Stimulated activated CD8-positive, alpha-beta memory T cell treated with anti-CD3 and anti-CD28 coated beads, Interleukin-4, amount 100 ng/mL, for 4 hours (primary cell): Measurements from ENCODE around the gene STRBP.
"Not testable (repeated sequence)": the region's sequence is repeated elsewhere in the genome, so short reads cannot be mapped to it uniquely, and the experiment has no call there.

Experiments used
- DNase-seq, 2 donors: peaks; one replicate each; pipeline ENCODE4 v3.0.0-alpha.2; 2020; ENCODE audit warnings: low read depth in 2 of 2, low spot score in 1 of 2

The STRBP gene

DNA sequence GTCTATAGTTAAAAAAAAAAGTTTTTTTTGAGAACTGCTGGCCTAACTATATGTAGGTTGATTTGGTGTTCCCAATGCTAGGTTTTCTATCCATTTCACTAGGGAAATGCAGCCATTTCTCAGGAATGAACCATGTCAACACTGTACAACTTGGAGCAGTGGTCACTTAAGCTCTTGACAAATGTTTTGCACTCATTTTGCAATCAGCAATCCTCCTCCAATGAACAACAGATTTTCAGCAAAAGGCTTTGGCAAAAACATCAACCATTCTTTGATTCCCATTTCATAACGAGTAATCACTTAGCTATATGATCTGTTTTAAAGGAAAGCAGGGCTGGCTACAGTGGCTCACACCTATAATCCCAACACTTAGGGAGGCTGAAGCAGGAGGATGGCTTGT is 17.9 kb downstream of the STRBP start:
- no peak for DNase-seq

DNA sequence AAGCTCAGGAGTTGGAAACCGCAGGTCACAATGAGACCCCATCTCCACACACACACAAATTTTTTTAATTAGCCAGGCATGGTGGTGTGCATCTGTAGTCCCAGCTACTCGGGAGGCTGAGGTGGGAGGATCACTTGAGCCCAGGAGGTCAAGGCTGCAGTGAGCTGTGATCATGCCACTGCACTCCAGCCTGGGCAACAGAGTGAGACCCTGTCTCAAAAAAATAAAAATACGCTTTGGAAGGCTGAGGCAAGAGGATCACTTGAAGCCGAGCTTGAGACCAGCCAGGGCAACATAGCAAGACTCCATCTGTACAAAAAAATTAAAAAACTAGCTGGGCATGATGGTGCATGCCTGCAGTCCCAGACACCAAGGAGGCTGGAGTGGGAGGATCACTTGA is 19.2 kb downstream of the STRBP start:
- DNase-seq: not testable (repeated sequence)

DNA sequence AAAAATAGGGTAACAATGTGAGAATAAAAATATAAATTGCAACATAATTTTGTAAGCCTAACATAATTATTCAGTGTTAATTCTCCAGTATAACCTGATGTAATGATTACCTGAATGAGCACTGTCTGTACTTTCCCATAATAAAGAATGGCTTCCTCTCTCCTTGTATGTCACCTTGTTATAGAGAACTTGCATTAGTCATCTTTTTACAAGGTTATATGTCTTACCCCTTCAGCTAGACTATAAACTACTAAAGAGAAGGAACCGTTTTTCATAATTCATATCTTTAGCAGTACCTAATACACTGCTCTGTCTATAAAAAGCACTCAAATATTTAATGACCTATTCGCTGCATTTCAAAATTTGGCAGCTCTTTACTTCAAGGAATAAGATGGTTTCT is 19.8 kb downstream of the STRBP start:
- no peak for DNase-seq

DNA sequence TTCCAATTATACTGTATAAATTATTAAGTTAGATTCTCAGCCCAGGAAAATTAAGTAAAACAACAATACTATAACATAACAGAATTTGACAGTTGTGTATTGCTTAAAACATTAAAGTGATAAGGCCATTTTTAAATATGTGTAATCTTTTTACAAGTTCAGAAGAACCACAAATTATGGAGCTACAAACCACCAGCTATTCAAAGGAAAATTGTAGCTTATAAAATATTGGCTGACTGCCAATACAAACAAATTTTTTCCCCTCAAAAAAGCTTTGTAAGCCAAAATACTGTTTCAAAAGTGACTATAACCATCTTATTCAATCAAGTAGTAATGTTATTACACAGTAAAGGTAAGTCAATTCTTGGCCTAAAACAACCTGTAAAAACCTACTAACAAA is 21.9 kb downstream of the STRBP start:
- no peak for DNase-seq

DNA sequence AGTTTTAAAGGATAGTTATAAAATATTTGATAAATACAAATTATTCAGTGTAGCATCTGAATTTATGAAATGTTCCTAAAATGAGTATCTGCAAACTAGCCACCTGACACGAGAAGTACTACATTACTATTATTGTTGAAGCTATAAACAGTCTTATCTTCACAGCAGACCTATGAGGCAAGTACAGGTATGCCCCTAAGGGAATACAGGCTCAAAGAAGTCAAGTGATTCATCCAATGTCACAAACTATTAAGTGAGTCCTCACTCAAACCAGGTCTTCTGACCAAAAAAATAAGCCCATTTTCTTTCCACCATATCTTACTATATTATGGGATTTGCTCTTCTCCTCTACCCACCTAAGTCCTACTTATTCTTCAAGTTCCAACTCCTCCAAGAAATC is 28.7 kb downstream of the STRBP start:
- no peak for DNase-seq

DNA sequence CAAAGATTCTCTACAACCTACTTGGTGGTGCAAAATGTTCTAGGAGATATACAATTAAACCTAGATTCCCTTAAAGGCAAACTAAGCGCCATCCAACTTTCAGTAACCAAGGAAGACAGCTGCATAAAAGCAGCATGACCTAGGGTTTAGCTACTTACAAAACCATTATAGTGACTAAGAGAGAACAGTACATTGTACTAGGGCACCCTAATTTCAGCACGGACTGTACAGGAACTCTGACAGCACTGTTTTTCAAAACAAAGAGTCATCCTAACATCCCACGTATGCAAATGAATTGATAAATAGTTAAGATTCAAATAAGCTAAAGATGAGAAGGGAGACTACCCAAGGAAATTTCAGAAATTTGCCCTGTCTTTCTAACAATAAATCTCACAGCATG is 30.0 kb downstream of the STRBP start:
- no peak for DNase-seq

DNA sequence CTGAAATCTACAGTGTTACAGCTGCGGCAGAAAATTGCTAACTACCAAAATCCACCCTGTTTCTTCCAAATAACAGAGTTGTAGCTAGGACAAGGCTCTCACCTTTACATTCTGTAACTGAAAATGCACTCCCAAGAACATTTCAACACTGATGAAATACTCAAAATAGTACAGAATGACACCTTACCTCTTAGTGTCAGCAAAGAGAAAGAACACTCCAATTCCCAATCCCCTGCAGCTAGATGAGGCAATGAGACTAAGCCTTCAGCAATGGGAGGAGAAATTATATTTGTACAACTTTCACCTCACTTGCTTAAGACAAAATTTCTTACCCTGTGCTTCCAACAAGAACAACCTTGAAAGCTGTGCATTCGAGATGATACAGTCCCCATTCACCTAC is 31.2 kb downstream of the STRBP start:
- no peak for DNase-seq

DNA sequence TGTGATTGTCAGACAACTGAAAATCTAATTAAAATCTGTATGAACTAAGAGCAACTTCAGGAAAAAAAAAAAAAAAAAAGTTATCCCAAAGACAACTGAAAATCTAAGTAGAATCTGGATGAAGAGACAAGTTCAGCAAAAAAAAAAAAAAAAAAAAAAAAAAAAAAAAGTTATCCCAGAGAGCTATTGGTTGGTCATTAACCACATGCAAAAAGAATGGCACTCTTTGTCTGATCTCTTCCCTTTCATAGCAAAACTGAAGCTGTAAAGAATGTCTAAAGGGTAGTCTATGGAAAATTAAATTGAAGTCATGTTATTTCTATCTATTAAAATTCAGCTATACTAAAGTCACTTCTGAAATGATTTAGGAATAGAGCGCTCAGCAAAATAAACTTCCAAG is 32.9 kb downstream of the STRBP start:
- DNase-seq: no peak

DNA sequence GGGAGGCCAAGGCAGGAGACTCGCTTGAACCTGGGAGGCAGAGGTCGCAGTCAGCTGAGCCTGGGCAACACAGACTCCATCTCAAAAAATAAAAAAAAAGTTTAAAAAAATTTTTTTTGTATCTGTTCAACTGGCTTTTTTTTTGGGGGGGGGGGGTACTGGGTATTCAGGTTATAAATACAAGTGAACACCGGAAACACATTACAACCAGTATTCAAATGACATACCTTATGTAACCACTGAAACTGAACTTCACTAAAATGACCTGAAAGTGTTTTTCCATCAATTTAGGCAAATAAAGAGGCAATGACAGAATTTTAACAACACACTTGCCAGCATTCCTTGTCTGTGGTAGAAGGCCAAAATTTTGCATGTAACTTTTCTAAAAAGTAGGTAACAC is 33.5 kb downstream of the STRBP start:
- DNase-seq: no peak

DNA sequence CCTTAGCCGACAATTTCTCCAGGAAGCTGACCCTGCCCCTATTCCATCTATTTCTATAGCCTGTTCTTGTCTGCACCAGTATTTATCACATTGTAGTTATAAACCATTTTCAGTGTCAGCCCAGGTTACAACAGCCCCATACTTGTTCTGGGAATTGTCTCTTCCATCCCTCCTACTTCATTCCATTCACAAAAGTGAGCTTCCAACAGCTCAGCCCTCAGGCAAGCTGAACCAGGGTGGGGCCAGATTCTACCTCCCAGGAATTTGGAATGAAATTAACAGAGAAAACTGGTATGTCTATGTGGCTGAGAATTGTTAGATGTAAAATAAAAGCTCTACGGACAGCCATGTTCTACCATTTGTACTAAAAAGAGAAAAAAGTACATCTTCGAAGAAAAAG is 36.1 kb downstream of the STRBP start:
- no peak for DNase-seq

DNA sequence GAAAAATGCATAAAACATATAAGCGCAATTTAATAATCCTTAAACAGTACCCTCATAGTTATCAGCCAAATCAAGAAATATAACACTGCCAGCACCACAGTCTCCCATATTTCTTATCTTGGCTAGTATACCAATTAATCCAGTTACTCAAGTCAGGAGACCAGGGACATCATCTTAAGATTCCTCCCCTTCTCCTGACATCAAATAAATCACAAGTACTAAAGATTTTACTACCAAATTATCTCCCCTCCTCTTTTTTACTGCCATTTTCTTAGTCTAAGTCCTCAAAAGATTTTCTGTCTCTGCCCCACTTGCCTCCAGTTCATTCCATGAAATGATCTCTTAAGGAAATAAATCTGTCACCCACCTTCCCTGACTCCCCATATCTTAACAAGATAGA is 37.0 kb downstream of the STRBP start:
- DNase-seq: no peak

DNA sequence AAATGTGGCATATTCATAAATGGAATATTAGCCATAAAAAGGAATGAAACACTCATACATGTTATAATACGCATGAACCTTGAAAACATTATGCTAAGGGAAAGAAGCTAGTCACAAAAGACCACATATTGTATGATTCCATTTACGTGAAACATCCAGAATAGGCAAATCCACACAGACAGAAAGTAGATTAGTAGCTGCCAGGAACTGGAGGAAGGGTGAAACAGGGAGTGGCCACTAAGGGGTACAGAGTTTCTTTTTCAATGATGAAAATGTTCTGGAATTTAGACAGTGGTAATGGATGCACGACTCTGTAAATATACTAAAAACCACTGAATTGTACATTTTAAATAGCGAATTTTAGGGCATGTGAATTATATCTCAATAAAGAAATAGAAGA is 39.4 kb downstream of the STRBP start:
- DNase-seq: no peak

DNA sequence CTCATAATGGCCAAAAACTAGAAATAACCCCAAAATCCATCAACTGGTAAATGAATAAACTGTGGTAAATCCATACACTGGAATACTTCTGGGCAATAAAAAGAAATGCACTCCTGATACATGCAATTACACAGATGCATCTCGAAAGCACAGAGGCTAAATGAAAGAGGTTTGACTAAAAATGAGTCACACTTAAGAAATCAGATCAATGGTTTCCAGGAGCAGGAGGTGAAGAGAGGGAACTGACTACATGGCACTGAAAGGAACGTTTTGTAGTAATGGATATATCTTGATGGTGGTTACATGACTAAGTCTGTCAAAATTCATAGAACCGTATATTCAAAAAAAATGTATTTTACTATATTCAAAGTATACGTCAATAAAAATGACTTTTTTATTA is 42.4 kb downstream of the STRBP start:
- no peak for DNase-seq

DNA sequence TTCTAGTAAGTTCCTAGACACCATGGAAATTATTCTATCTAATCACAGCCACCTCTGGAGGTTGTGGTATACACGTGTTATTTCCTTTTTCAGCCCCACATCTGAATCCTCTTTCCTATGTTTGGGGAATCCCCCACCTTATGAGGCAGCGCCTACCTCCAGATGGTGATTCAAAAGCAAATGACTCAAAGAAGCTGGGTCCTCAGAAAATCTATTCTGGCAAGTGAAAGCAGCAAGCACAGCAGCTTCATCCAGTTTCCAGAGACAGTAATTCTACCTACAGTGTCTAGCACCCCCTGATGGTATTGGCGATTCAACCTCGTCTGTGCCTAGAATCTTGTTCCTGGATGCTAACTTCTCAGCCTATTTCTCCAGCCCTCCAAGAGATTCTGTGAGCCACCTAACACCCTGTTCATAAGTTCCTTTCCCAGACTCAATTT is 43.0 kb downstream of the STRBP start:
- DNase-seq: peak; percentile 13 to 20

DNA sequence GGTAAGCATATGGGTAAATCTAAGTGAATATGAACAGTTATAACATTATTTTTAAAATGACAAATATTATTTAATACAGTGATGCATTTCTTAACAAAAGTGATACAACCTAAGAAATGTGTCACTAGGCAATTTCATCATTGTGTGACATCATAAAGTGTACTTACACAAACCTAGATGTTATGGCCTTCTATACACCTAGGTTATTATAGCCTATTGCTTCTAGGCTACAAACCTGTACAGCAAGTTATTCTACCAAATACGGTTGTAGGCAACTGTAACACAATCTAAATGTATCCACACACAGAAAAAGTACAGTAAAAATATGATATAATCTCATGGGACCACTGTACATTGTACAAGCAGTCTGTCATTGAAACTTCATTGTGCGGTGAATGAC is 48.3 kb downstream of the STRBP start:
- no peak for DNase-seq

DNA sequence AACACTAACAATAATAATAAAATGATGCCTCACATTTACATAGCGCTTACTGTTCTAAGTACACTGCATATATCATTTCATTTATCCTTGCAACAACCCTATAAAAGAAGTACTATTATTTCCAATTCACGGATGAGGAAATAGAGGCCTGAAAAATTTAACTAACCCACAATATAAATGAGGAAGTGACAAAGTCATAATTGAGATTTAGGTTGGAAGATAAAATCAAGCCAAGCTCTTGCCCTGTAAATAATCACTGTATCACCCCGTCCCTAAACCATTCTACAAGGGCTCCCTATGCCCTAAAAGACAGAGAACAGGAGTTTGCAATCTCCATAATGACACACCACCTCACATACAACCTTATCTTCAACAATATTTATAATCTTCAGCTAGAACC is 49.6 kb downstream of the STRBP start:
- DNase-seq: no peak

DNA sequence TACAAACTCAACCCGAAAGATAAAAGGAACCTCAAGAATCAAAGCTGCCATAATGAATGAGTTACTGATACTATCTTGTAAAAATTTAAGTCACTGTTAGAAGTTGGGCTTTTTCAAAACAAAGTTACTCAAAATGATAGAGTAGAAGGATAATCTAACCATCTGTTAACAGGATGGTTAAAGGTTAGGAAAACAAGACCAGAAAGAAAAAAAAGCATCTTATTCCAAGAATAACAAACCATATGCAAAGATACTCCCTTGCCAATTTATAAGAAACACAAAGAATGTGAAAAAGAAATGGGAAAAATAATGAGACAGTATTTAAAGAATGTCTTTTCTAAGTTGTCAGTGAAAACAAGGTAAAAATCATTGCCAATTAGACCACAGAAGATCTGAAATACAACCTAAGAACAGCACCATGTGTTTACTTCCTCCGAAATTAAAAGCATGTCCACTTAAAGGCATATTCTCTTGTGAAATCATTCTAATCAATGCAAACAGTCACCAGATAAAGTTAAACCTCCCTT is 51.2 kb downstream of the STRBP start:
- DNase-seq: no peak

DNA sequence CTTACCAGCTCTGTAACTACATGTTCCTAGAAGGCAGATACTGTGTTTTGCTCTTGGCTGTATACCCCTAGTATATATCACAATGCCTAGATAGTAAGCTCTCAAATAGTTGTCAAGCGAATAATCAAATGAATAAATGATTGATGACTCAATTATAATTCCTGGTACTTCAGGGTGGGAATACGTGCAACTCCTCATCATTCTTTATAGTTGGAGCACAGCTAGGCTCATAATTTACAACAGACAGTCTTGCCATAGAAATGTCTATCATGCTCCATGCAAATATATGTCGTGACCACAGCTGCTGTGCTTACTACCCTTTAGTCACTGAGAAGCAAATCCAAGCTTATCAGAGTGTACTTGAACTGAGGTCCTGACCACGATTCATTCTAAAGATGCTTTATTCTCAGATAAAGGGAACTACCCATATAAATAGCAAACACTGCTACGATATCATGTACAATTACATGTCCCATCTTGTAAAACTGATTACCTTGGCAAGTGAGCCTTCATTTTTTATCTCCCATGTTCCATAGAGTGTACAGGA is 52.1 kb downstream of the STRBP start:
- DNase-seq: no peak

DNA sequence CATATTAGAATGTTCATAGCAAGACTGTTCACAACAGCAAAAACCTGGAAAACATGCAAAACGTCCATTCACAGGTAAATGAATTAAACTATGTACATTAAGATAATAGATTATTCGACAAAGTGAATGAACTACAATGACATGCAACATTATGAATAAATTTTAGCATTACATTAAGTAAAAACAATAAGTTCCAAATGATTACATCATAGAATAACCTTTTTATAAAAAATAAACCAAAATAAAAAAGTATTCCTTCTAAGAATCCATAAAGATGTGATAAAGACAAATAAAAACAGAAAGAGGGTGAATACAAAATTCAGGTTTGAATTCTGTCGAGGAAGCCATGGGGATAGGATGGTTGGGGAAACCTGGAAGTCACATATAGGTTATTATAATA is 57.3 kb downstream of the STRBP start:
- DNase-seq: no peak

DNA sequence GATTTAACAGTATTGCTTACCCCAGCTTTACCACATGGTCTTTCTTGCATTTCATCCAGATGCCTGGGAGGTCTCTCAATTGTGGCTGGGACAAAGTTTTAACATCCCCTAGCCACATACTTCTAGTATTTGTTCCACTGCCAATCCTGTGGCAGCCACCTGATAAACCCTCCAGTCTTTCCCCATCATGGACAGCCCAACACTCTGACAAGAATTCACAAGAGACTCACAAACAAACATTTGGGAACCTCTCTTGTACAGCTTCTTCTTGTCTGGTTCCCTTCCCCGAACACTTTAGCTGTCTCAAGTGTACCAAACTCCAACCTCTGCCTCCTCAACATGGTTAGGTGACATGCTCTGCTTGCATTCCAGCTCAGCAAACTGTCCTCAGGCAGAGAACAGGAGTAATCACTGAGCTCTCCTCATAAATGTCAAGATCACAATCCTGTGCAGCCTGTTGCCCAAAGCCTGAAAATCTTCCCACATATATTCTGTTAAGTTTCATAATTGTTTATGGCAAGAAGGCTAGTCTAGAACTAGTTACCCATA is 59.7 kb downstream of the STRBP start:
- DNase-seq: no peak

DNA sequence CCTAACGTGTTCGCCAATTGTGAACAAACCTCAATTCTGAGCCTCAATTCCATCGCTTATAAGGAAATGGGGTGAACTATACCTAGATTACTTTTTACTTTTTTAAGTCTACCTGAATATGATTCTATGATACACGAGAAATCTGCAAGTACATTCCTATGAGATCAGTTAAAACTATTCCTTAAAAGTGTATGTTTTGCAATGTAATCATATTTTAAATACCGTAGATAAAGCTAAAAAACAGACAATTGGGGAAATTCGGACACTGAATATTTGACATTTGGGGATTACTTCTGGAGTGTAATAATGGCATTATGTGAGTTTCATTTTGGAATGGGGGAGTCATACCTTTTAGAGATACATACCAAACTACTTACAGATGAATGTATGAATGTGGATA is 62.3 kb downstream of the STRBP start:
- DNase-seq: no peak

DNA sequence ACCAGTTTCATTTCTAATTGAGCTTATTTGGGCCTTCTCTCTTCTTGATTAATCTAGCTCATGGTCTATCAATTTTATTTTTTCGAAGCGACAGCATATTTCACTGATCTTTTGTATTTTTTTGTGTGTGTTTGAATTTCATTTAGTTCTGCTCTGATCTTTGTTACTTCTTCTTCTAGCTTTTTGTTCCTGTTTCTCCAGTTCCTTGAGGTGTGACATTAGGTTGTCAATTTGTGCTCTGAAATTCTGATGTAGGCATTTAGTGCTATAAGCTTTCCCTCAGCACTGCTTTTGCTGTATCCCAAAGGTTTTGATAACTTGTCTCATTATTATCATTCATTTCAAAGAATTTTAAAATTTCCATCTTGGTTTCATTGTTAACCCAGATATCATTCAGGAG is 67.3 kb downstream of the STRBP start:
- no peak for DNase-seq

DNA sequence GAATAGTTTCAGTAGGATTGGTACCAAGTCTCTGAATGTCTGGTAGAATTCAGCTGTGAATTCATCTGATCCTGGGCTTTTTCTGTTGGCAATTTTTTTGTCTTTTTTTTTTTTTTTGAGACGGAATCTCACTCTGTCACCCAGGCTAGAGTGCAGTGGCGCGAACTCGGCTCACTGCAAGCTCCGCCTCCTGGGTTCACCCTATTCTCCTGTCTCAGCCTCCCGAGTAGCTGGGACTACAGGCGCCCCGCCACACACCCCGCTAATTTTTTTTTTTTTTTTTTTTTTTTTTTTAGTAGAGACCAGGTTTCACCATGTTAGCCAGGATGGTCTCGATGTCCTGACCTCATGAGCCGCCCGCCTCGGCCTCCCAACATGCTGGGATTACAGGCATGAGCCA is 67.9 kb downstream of the STRBP start:
- not testable (repeated sequence) for DNase-seq
